ENCODE data around the gene AHSG. TPM values are rescaled to one million over a fixed set of nuclear protein-coding genes. Genes with fewer than 3 reads are reported as not detected.

The AHSG gene
- total RNA-seq, 4 donors from 2014 or later, result 1.1 to 3.6 TPM; not detected in 2

DNA sequence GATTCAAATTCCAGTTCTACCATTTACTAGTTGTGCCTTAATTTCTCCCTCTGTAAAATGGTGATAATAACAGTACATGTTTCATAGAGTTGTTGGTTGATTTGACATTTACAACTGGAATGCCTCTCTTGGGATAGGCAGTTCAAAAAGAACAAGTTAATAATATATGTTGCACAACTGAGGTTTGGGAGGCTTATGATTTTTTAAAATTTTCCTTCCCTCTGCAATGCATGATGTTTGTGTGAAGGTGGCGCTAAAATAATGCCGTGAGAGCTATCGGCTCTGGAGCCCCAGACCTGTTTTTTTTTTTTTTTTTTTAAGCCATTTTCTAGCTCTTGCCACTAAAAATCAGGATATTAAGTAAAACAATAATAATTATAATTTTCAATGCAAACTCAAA, 23.7 kb upstream of the AHSG start:
- intact Hi-C loops (cut with DNase I; ENCODE audit: low total_unique reads) (no loop called here), in situ Hi-C loops (cut with MboI; ENCODE audit: low sequenced_read_pairs in 4 of 4) (no loop called here)
- Histone ChIP-seq H3K27me3 (no peaks in the 10 kb centered on the region), H3K27ac (no peak overlapping the region), H3K4me1 (no peaks in the 10 kb centered on the region), H3K9me3 (no peaks in the 10 kb centered on the region), H3K36me3 (peaks cover 0 to 20% of the 10 kb centered on the region in 2 donors), H3K4me3 (no peak overlapping the region)
- DNase-seq (no peak), ATAC-seq (no peak)
- no peak for TF ChIP-seq POLR2A (IDR thresholded peaks at IDR 0.05)
- TF ChIP-seq, protein P1, sequence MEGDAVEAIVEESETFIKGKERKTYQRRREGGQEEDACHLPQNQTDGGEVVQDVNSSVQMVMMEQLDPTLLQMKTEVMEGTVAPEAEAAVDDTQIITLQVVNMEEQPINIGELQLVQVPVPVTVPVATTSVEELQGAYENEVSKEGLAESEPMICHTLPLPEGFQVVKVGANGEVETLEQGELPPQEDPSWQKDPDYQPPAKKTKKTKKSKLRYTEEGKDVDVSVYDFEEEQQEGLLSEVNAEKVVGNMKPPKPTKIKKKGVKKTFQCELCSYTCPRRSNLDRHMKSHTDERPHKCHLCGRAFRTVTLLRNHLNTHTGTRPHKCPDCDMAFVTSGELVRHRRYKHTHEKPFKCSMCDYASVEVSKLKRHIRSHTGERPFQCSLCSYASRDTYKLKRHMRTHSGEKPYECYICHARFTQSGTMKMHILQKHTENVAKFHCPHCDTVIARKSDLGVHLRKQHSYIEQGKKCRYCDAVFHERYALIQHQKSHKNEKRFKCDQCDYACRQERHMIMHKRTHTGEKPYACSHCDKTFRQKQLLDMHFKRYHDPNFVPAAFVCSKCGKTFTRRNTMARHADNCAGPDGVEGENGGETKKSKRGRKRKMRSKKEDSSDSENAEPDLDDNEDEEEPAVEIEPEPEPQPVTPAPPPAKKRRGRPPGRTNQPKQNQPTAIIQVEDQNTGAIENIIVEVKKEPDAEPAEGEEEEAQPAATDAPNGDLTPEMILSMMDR (IDR thresholded peaks at IDR 0.05 in 4 of 5, conservative IDR thresholded peaks at IDR 0.05 in 1 of 5), result no peak

DNA sequence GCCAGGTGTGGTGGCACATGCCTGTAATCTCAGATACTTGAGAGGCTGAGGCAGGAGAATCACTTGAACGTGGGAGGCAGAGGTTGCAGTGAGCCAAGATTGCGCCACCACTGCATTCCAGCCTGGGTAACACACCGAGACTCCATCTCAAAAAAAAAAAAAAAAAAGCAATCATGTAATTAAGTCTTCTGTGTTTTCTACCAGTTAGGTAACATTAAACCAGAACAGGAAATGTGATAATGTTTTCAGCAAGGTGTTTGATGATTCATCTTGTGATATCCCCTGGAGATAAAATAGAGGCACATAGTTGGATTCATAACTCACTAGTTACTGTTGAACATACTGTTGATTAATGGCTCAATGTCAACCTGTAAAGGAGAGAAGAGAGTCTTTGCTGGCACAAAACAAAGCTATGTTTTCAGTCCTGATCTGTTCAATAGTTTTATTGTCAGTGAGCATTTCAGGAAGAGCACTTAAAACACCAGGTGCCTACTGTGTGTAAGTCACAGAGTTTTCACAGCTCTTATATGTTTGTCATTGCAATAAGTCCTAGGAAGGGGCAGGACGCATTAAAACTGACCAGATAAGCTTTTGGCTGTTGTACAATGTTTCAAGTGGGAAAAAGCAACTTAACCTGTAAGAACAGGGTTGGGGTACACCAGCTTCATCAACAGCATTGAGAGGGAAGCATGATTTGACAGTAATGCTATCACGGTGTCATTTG, 22.8 kb upstream of the AHSG start:
- H3K4me1 ChIP-seq, result no peaks in the 10 kb centered on the region
- ATAC-seq (no peak), DNase-seq (no peak)
- no peaks in the 10 kb centered on the region for H3K9me3 ChIP-seq
- TF ChIP-seq, protein P1 (IDR thresholded peaks at IDR 0.05 in 4 of 5, conservative IDR thresholded peaks at IDR 0.05 in 1 of 5), result no peak
- no peak for TF ChIP-seq POLR2A (IDR thresholded peaks at IDR 0.05)
- no peak overlapping the region for H3K4me3 ChIP-seq
- intact Hi-C loops (cut with DNase I; ENCODE audit: low total_unique reads) (no loop called here), in situ Hi-C loops (cut with MboI; ENCODE audit: low sequenced_read_pairs in 4 of 4) (no loop called here)
- peaks cover 0 to 11% of the 10 kb centered on the region in 2 donors for H3K36me3 ChIP-seq
- H3K27ac ChIP-seq, result no peak overlapping the region
- H3K27me3 ChIP-seq, result no peaks in the 10 kb centered on the region

- no peak overlapping the region for H3K27ac ChIP-seq
- DNase-seq (no peak), ATAC-seq (no peak)
- in situ Hi-C loops (cut with MboI; ENCODE audit: low sequenced_read_pairs in 4 of 4), result no loop called here
- TF ChIP-seq, protein P1 (IDR thresholded peaks at IDR 0.05 in 4 of 5, conservative IDR thresholded peaks at IDR 0.05 in 1 of 5), result no peak
- TF ChIP-seq POLR2A (IDR thresholded peaks at IDR 0.05), result no peak
- no peaks in the 10 kb centered on the region for H3K9me3 ChIP-seq
- H3K4me1 ChIP-seq, result no peaks in the 10 kb centered on the region
- peaks cover 0 to 4% of the 10 kb centered on the region in 2 donors for H3K36me3 ChIP-seq
- H3K27me3 ChIP-seq, result no peaks in the 10 kb centered on the region
- no peak overlapping the region for H3K4me3 ChIP-seq
- intact Hi-C loops (cut with DNase I; ENCODE audit: low total_unique reads), result no loop called here
Measured at GRCh38 chr3:186590580-186591295, 22.1 kb upstream of the AHSG start.

GRCh38 chr3:186592682-186593081, 20.2 kb upstream of the AHSG start:
- in situ Hi-C loops (cut with MboI; ENCODE audit: low sequenced_read_pairs in 4 of 4), result no loop called here
- TF ChIP-seq, protein P1 (IDR thresholded peaks at IDR 0.05 in 4 of 5, conservative IDR thresholded peaks at IDR 0.05 in 1 of 5), result no peak
- no peak for TF ChIP-seq POLR2A (IDR thresholded peaks at IDR 0.05)
- intact Hi-C loops (cut with DNase I; ENCODE audit: low total_unique reads), result no loop called here

More at GRCh38 chr3:186592682-186593081, 20.2 kb upstream of the AHSG start:
- DNase-seq (no peak), ATAC-seq (no peak)
- H3K9me3 ChIP-seq, result no peaks in the 10 kb centered on the region
- no peaks in the 10 kb centered on the region for H3K36me3 ChIP-seq
- no peak overlapping the region for H3K27ac ChIP-seq
- H3K4me1 ChIP-seq, result no peaks in the 10 kb centered on the region
- no peak overlapping the region for H3K4me3 ChIP-seq
- H3K27me3 ChIP-seq, result no peaks in the 10 kb centered on the region

Measured in gastrocnemius medialis (tissue), 4 donors.